Fibroblast of pulmonary artery (primary cell): Measurements from ENCODE around the gene ANTKMT.

Experiments
- DNase-seq: peaks from one replicate; pipeline ENCODE4 v3.0.0-alpha.2; 2010; ENCODE audit warnings: low read depth
- H3K4me3 ChIP-seq: replicated peaks from 2 replicates; pipeline ENCODE4 v1.5.1; 2011; ENCODE audit warnings: low read depth, mild to moderate bottlenecking, control low read depth, low read length, moderate library complexity
- TF ChIP-seq, protein P1 (sequence below): IDR thresholded peaks from 2 replicates; pipeline ENCODE4 v1.5.1; 2011; ENCODE audit warnings: mild to moderate bottlenecking, control low read depth, low read length, inconsistent platforms; ENCODE audit errors: missing control alignments

The ANTKMT gene

DNA sequence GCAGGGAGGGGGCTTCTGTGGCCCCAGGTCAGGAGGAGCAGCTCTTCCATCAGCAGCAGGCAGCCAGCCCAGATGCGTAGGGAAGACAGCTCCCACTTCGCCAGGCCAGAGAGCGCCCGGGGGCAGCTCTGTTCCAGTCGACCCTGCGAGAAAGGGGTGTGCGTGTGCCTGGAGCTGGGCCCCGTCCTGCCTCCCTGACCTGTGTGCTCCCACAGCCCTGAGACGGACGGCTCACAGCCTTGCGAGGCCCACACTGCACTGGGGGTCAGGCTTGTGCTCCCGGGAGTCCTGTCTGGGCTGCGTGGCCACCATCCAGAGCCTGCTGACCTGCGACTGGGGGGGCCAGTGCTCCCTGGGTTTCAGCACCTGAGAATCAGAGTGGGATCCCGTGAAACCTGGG, 39.1 kb downstream of the ANTKMT start:
- TF ChIP-seq, protein P1, sequence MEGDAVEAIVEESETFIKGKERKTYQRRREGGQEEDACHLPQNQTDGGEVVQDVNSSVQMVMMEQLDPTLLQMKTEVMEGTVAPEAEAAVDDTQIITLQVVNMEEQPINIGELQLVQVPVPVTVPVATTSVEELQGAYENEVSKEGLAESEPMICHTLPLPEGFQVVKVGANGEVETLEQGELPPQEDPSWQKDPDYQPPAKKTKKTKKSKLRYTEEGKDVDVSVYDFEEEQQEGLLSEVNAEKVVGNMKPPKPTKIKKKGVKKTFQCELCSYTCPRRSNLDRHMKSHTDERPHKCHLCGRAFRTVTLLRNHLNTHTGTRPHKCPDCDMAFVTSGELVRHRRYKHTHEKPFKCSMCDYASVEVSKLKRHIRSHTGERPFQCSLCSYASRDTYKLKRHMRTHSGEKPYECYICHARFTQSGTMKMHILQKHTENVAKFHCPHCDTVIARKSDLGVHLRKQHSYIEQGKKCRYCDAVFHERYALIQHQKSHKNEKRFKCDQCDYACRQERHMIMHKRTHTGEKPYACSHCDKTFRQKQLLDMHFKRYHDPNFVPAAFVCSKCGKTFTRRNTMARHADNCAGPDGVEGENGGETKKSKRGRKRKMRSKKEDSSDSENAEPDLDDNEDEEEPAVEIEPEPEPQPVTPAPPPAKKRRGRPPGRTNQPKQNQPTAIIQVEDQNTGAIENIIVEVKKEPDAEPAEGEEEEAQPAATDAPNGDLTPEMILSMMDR = no peak
- H3K4me3 ChIP-seq = no peak overlapping the region
- DNase-seq = no peak

DNA sequence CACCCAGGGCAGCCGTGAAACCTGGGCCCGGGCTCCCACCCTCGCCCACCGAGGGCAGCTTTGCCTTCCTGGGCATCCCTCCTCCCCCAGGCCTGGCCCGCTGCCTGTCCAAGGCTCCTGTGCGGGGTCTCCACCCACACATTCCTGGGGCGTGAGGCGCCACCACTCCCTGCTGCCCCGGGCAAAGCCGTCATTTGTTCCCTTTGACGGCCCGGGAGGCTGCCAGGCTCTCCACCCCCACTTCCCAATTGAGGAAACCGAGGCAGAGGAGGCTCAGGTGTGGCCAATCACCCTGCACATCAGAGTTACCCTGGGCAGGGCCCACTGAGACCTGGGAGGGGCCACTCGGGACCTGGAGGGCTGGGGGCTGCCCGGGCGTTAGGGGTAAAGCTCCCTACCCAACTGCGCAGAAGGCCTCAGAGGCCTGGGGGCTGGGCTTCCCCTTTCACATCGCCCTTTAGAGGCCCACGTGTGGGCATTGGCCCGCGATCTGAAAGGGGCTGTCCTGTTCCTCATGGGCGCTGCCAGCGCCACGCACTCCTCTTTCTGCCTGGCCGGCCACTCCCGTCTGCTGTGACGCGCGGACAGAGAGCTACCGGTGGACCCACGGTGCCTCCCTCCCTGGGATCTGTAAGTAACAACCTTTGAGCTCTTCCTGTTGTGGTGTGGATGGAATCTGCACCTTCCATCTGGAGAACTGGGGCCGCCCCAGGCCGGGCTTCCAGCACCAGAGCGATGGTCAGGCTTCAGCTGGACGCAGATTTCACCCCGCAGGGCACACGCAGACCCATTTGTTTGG, 39.8 kb downstream of the ANTKMT start, which contains the start of gene MSLN:
TSS of gene MSLN (plus strand) at position 190 of the 799 bp plus-strand sequence. CDS start 1,947 bp downstream, outside the sequence.
- no peak within 1 kb of the TSS for H3K4me3 ChIP-seq
- DNase-seq = peak; percentile 24
- TF ChIP-seq, protein P1 = no peak

DNA sequence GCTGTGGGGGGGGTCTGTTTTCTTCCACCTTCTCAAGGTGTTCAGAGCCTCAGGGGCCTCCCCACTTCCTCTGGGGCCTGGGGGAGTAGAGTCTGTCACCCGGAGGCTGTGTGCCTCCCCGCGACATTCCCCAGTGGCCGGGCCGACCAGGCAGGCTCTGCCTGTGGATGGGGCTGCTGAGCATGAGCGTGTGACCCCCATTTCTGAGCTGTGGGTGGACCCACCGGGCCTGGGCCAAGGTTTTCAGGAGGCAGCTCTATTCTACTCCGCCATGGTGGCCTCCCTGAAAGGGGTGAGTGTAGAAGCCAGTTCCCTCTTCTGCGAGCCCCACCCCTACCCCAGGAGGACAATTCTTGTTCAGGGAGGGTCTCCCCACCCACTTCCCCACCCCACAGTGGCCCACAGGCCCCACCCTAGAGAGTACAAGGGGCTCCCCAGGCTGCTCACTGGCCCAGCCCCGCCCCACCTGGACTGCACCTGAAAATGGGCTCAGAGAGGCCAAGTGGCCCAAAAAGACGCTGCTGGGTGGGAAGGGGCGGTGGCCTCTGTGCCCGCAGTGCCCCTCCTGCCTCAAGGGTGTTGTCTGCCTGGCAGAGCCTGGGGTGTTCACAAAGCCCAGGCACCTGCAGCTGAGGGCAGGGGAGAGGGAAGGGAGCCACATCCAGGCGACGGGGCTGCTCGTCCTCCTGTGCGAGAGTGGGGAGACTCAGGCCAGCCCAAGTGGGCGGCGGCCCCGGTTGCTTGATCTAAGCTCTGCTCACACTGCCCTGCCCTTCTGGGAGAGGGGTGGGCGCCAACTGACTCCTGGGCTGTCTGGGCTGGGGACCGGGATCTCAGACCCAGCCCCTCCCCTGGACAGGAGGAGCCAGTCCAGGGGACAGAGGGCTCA, 40.9 kb downstream of the ANTKMT start:
- no peak for DNase-seq
- TF ChIP-seq, protein P1 = no peak
- no peak overlapping the region for H3K4me3 ChIP-seq

DNA sequence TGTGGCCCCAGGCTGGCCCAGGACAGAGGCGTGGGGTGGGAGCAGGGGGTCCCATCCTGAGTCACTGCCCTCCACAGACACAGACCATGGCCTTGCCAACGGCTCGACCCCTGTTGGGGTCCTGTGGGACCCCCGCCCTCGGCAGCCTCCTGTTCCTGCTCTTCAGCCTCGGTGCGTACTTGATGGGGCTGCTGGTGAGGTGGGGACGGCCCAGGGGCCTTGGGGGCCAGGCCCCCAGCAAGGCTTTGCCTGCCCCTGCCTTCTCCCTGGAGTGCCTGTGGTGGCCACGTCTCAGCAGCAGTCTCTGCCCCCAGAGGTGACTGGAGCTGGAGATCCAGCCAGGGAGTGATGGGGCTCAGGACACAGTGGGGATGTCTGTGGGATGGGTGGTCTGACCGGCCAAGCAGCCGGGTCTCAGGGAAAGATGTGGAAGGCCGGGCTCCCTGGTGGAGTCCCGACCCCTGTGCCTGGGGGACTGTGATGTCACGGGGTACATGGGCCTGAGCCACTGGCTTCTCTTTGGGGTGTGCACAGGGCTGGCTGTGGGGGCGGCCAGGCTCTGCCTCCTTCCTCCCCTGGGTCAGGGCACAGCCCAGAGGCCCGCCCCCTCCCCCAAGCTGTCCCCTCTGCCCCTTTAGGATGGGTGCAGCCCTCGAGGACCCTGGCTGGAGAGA, 41.8 kb downstream of the ANTKMT start:
- H3K4me3 ChIP-seq = no peak overlapping the region
- TF ChIP-seq, protein P1 = no peak
- DNase-seq = no peak

DNA sequence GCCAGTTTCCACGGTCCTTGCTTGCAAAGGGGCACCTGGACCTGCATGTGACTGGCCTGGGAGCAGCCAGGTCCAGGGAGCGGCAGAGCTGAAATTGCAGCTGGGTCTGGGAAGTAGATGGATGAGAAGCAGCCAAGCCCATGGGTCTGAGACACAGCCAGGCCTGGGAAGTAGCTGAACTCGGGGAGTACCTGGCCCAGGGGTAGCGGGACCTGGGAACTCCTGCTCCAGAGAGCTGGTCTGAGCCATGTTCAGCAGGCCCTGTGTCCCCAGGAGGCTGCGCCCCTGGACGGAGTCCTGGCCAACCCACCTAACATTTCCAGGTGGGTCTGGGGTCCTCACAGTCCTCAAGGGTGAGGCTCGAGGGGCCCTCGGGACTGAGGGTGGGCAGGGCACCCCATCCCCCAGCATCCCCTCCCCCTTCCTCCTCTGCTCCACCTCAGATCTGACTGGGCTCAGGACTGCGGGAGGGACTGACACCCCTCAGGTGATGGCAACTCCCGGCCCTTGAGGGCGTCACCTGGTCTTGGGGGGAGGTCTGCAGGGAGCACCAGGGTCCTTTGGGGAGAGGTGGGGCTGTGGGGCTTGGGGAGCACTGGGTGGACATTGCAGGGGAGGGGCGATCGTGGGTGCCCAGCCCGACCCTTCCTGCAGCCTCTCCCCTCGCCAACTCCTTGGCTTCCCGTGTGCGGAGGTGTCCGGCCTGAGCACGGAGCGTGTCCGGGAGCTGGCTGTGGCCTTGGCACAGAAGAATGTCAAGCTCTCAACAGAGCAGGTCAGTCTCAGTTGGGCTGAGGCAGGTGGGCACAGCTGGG, 42.6 kb downstream of the ANTKMT start:
- no peak for DNase-seq
- no peak overlapping the region for H3K4me3 ChIP-seq
- TF ChIP-seq, protein P1 = no peak

DNA sequence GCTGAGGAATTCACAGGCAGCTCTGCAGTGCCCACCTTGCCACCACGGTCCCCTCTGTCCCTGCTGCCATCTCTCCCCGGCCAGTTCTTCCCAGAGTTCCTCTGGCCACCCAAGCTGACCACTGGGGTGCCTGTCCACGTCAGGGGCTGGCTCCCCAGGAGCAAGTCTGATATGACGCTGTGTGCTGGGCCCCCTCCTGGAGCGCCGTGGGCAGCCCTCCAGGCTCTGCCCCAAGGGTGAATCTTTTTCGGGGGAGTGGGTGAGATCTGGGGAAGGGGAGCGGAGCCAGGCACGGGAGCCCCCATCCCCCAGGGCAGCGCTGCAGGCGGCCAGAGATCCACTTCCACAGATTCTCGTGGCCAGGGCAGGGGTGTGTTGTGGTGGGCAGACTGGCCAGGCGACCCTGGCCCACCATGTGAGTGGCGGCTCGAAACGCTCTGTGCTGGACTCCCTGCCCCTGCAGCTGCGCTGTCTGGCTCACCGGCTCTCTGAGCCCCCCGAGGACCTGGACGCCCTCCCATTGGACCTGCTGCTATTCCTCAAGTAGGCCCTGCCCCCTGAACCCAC, 43.3 kb downstream of the ANTKMT start:
- no peak overlapping the region for H3K4me3 ChIP-seq
- DNase-seq = no peak
- TF ChIP-seq, protein P1 = no peak
